ENCODE measurements around the gene HOXB1. TPM values are rescaled to one million over a fixed set of nuclear protein-coding genes. Genes with fewer than 3 reads are reported as not detected.

Gene HOXB1
- total RNA-seq, 6 donors from 2014 or later: not detected

DNA sequence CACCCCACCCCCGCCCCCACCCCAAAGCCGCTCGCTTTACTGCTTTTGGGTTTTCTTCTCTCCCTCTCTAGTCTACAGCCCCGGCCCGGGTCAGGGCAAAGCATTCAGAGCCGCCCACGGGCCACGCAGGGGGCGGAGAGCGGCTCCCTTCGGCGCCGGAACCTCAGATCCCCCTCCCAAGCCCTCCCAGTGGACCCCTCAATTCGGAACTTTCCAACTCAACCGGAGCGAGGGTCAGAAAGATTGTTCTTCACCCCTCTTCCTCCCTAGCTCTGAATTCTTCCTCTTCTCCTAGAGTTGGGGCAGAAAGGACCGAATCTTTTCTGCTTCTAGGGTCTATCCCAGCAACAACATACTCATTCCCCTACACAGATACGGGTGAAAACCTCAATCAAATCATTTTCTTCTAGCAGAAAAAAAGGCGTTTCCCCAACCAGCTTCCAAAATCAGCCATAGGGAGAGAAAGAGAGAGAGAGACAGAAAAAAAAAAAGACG, 13.1 kb upstream of the HOXB1 start:
- Histone ChIP-seq H3K4me1 (peaks cover 12 to 29% (median 18%) of the 10 kb centered on the region in 4 donors), H3K36me3 (no peaks in the 10 kb centered on the region), H3K27me3 (peaks cover 0 to 41% (median 22%) of the 10 kb centered on the region in 4 donors), H3K27ac (peak overlapping the region; percentile 81 to 90 (median 88)), H3K4me3 (peak overlapping the region; percentile 42 to 60 (median 51)), H3K9me3 (no peaks in the 10 kb centered on the region)
- no peak for TF ChIP-seq CTCF (IDR thresholded peaks at IDR 0.05)
- TF ChIP-seq EP300 (IDR thresholded peaks at IDR 0.05): no peak
- TF ChIP-seq POLR2A (IDR thresholded peaks at IDR 0.05): no peak
- no peak for TF ChIP-seq POLR2AphosphoS5 (IDR thresholded peaks at IDR 0.05)
- peak in 1 of 2 donors; percentile 15 for ATAC-seq (ENCODE audit: low FRiP score in 2 of 2)
- peak in 1 of 2 donors; percentile 82 for DNase-seq
- WGBS, 2 donors: 6% methylated on average over 10 to 14 of the region's 20 CpGs

- TF ChIP-seq POLR2A (IDR thresholded peaks at IDR 0.05) (peak in 1 of 4 donors; percentile 17), EP300 (IDR thresholded peaks at IDR 0.05) (no peak), CTCF (IDR thresholded peaks at IDR 0.05) (peak in 2 of 6 experiments; percentile 5 to 31)
- no peaks in the 10 kb centered on the region for H3K9me3 ChIP-seq
- peaks cover 12 to 29% (median 18%) of the 10 kb centered on the region in 4 donors for H3K4me1 ChIP-seq
- DNase-seq (peak in 1 of 2 donors; percentile 90), ATAC-seq (ENCODE audit: low FRiP score in 2 of 2) (peak; percentile 5 to 27)
- H3K4me3 ChIP-seq: peak overlapping the region; percentile 42 to 60 (median 51)
- WGBS, 2 donors: 3 to 6% methylated on average over 25 to 67 of the region's 72 CpGs
- H3K27me3 ChIP-seq: peaks cover 0 to 41% (median 22%) of the 10 kb centered on the region in 4 donors
- no peaks in the 10 kb centered on the region for H3K36me3 ChIP-seq
- peak overlapping the region; percentile 81 to 90 (median 88) for H3K27ac ChIP-seq
These were observed 12.5 kb upstream of the HOXB1 start for GRCh38 chr17:48543107-48543853.

GRCh38 chr17:48542698-48543106, 11.9 kb upstream of the HOXB1 start:
- TF ChIP-seq CTCF (IDR thresholded peaks at IDR 0.05) (no peak), POLR2A (IDR thresholded peaks at IDR 0.05) (no peak), POLR2AphosphoS5 (IDR thresholded peaks at IDR 0.05) (no peak), EP300 (IDR thresholded peaks at IDR 0.05) (no peak)
- Histone ChIP-seq H3K9me3 (no peaks in the 10 kb centered on the region), H3K27me3 (peaks cover 0 to 41% (median 22%) of the 10 kb centered on the region in 4 donors), H3K27ac (peak overlapping the region; percentile 81 to 90 (median 88)), H3K4me1 (peaks cover 11 to 29% (median 18%) of the 10 kb centered on the region in 4 donors), H3K4me3 (peak overlapping the region; percentile 42 to 60 (median 51)), H3K36me3 (no peaks in the 10 kb centered on the region)
- DNase-seq (no peak), ATAC-seq (ENCODE audit: low FRiP score in 2 of 2) (no peak)
- WGBS, 2 donors: 6 to 7% methylated on average over 12 of the region's 12 CpGs

DNA sequence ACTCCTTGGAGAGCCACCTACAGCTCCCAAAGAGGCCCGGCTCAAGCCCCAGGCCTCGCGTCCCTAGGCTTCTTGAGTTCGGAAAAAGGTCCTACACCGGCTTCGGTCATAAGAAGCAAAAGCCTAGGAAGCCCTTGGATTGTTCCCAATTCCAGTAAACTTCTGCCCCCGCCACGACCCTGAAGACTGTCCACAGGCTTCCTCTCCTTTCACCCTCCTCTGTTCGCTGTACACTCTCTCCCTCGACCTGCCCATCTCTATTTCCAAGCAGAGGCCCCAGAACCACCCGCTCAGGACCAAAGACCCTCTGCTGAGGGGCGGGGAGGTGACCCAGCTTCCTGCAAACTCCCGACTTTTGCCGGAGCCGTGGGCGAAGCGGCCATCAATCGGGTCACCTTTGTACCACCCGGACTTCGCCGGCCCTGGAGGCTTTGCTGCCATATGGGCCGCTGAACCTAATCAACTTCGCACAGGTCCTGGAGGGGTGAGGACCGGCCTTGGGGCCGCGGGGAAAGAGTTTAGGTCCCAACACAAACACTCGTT, 11.4 kb upstream of the HOXB1 start:
- no peaks in the 10 kb centered on the region for H3K36me3 ChIP-seq
- H3K4me3 ChIP-seq: peak overlapping the region in 3 of 4 donors; percentile 42 to 60 (median 53)
- peak overlapping the region; percentile 81 to 90 (median 88) for H3K27ac ChIP-seq
- DNase-seq (no peak), ATAC-seq (ENCODE audit: low FRiP score in 2 of 2) (no peak)
- WGBS, 2 donors: 8 to 22% methylated on average over 17 to 27 of the region's 27 CpGs
- peaks cover 9 to 29% (median 18%) of the 10 kb centered on the region in 4 donors for H3K4me1 ChIP-seq
- peaks cover 0 to 41% (median 22%) of the 10 kb centered on the region in 4 donors for H3K27me3 ChIP-seq
- H3K9me3 ChIP-seq: no peaks in the 10 kb centered on the region
- no peak for TF ChIP-seq POLR2AphosphoS5 (IDR thresholded peaks at IDR 0.05)
- no peak for TF ChIP-seq CTCF (IDR thresholded peaks at IDR 0.05)
- TF ChIP-seq EP300 (IDR thresholded peaks at IDR 0.05): no peak
- TF ChIP-seq POLR2A (IDR thresholded peaks at IDR 0.05): no peak

Measured in upper lobe of left lung (tissue), 6 donors.